BLaER1 (cell line): ENCODE results near the gene ZNRF2.
"Not testable (repeated sequence)": the region's sequence is repeated elsewhere in the genome, so short reads cannot be mapped to it uniquely, and the experiment has no call there.

Source experiments
- H3K27ac ChIP-seq: shearing (Covaris generic); formaldehyde crosslinking; 2 replicates; pipeline ENCODE4 v1.8.1; 2022
- H3K27me3 ChIP-seq: shearing (Covaris generic); formaldehyde crosslinking; 2 replicates; pipeline ENCODE4 v1.8.1; 2022
- H3K36me3 ChIP-seq: shearing (Covaris generic); formaldehyde crosslinking; 2 replicates; pipeline ENCODE4 v1.8.1; 2022
- H3K4me1 ChIP-seq: shearing (Covaris generic); formaldehyde crosslinking; 2 replicates; pipeline ENCODE4 v1.8.1; 2022
- H3K4me2 ChIP-seq: shearing (Covaris generic); formaldehyde crosslinking; 2 replicates; pipeline ENCODE4 v1.8.1; 2022
- H3K4me3 ChIP-seq: shearing (Covaris generic); formaldehyde crosslinking; 2 replicates; pipeline ENCODE4 v1.8.1; 2022
- H3K9ac ChIP-seq: shearing (Covaris generic); formaldehyde crosslinking; 2 replicates; pipeline ENCODE4 v1.8.1; 2022
- H3K9me3 ChIP-seq: shearing (Covaris generic); formaldehyde crosslinking; 2 replicates; pipeline ENCODE4 v1.8.1; 2022
- H4K20me1 ChIP-seq: shearing (Covaris generic); formaldehyde crosslinking; 2 replicates; pipeline ENCODE4 v1.8.1; 2022
- Cebpa-rat ChIP-seq: shearing (Covaris generic); IDR thresholded peaks from 2 replicates; pipeline ENCODE4 v1.8.1; 2022

Gene ZNRF2

GRCh38 chr7:30365621-30366020 is 81.2 kb downstream of the ZNRF2 start:
- H3K4me2 ChIP-seq, result no peak overlapping the region
- H3K4me3 ChIP-seq, result no peak overlapping the region
- H3K9ac ChIP-seq, result no peak overlapping the region
- peaks cover 8% of the 10 kb centered on the region for H3K4me1 ChIP-seq
- TF ChIP-seq Cebpa-rat, result no peak
- H3K9me3 ChIP-seq, result no peaks in the 10 kb centered on the region
- peaks cover 11% of the 10 kb centered on the region; the same call in 1 of the 2 replicates for H3K36me3 ChIP-seq
- no peaks in the 10 kb centered on the region for H3K27me3 ChIP-seq
- H4K20me1 ChIP-seq, result peaks cover 34% of the 10 kb centered on the region; the same call in 1 of the 2 replicates
- H3K27ac ChIP-seq, result no peak overlapping the region

GRCh38 chr7:30366606-30367005 is 82.2 kb downstream of the ZNRF2 start:
- TF ChIP-seq Cebpa-rat, result no peak
- Histone ChIP-seq H3K9ac (no peak overlapping the region), H3K4me2 (no peak overlapping the region), H3K4me1 (peaks cover 8% of the 10 kb centered on the region), H3K27me3 (no peaks in the 10 kb centered on the region), H4K20me1 (peaks cover 34% of the 10 kb centered on the region; the same call in 1 of the 2 replicates), H3K9me3 (no peaks in the 10 kb centered on the region), H3K4me3 (no peak overlapping the region), H3K27ac (no peak overlapping the region), H3K36me3 (peaks cover 16% of the 10 kb centered on the region)

- Histone ChIP-seq H3K9me3 (no peaks in the 10 kb centered on the region), H3K4me3 (no peak overlapping the region), H3K27ac (no peak overlapping the region), H4K20me1 (peaks cover 32% of the 10 kb centered on the region; the same call in 1 of the 2 replicates), H3K4me2 (no peak overlapping the region), H3K4me1 (peaks cover 4% of the 10 kb centered on the region), H3K36me3 (peaks cover 21% of the 10 kb centered on the region), H3K9ac (no peak overlapping the region), H3K27me3 (no peaks in the 10 kb centered on the region)
- no peak for TF ChIP-seq Cebpa-rat
Measured at GRCh38 chr7:30367561-30367960, 83.2 kb downstream of the ZNRF2 start.

- H3K4me2 ChIP-seq, result no peak overlapping the region
- TF ChIP-seq Cebpa-rat, result no peak
- no peaks in the 10 kb centered on the region for H3K4me1 ChIP-seq
- H3K9ac ChIP-seq, result no peak overlapping the region
- no peak overlapping the region for H3K27ac ChIP-seq
- no peaks in the 10 kb centered on the region for H3K27me3 ChIP-seq
- H3K9me3 ChIP-seq, result no peaks in the 10 kb centered on the region
- H3K36me3 ChIP-seq, result peaks cover 18% of the 10 kb centered on the region
- H4K20me1 ChIP-seq, result peaks cover 12% of the 10 kb centered on the region; the same call in 1 of the 2 replicates
- no peak overlapping the region for H3K4me3 ChIP-seq
Measured at GRCh38 chr7:30369879-30370278, 85.5 kb downstream of the ZNRF2 start.

- Histone ChIP-seq H3K27ac (no peak overlapping the region), H3K9ac (no peak overlapping the region), H3K4me3 (no peak overlapping the region), H3K4me1 (no peaks in the 10 kb centered on the region), H3K27me3 (no peaks in the 10 kb centered on the region), H3K36me3 (peaks cover 13% of the 10 kb centered on the region), H3K4me2 (no peak overlapping the region), H4K20me1 (no peaks in the 10 kb centered on the region), H3K9me3 (no peaks in the 10 kb centered on the region)
- no peak for TF ChIP-seq Cebpa-rat
Measured at GRCh38 chr7:30371321-30371720, 86.9 kb downstream of the ZNRF2 start.

GRCh38 chr7:30378275-30378674 is 93.9 kb downstream of the ZNRF2 start:
- Histone ChIP-seq H3K4me2 (no peak overlapping the region), H4K20me1 (no peaks in the 10 kb centered on the region), H3K9me3 (peaks cover 26% of the 10 kb centered on the region), H3K27me3 (no peaks in the 10 kb centered on the region), H3K36me3 (0 out of 2 replicates have a peak, but pooled peaks cover 4% of the 10 kb centered on the region), H3K27ac (no peak overlapping the region), H3K4me3 (no peak overlapping the region), H3K9ac (no peak overlapping the region), H3K4me1 (no peaks in the 10 kb centered on the region)
- no peak for TF ChIP-seq Cebpa-rat

- H3K4me1 ChIP-seq, result no peaks in the 10 kb centered on the region
- H4K20me1 ChIP-seq, result no peaks in the 10 kb centered on the region
- H3K4me3 ChIP-seq, result no peak overlapping the region
- no peak for TF ChIP-seq Cebpa-rat
- H3K4me2 ChIP-seq, result no peak overlapping the region
- H3K9ac ChIP-seq, result no peak overlapping the region
- H3K36me3 ChIP-seq, result 0 out of 2 replicates have a peak, but pooled peaks cover 4% of the 10 kb centered on the region
- H3K27ac ChIP-seq, result no peak overlapping the region
- no peaks in the 10 kb centered on the region for H3K27me3 ChIP-seq
- peaks cover 30% of the 10 kb centered on the region for H3K9me3 ChIP-seq
Measured at GRCh38 chr7:30379131-30379530, 94.7 kb downstream of the ZNRF2 start.

- Histone ChIP-seq H3K4me2 (no peak overlapping the region), H3K27ac (no peak overlapping the region), H3K9me3 (peaks cover 30% of the 10 kb centered on the region), H3K4me1 (no peaks in the 10 kb centered on the region), H4K20me1 (no peaks in the 10 kb centered on the region), H3K9ac (no peak overlapping the region), H3K27me3 (no peaks in the 10 kb centered on the region), H3K4me3 (no peak overlapping the region), H3K36me3 (0 out of 2 replicates have a peak, but pooled peaks cover 4% of the 10 kb centered on the region)
- no peak for TF ChIP-seq Cebpa-rat
Measured at GRCh38 chr7:30379741-30380140, 95.3 kb downstream of the ZNRF2 start.

- no peak for TF ChIP-seq Cebpa-rat
- H3K4me1 ChIP-seq, result no peaks in the 10 kb centered on the region
Measured at GRCh38 chr7:30380294-30380693, 95.9 kb downstream of the ZNRF2 start.

GRCh38 chr7:30380824-30381223 is 96.4 kb downstream of the ZNRF2 start:
- not testable (repeated sequence) for H3K4me1 ChIP-seq, H4K20me1 ChIP-seq, H3K4me3 ChIP-seq, H3K27ac ChIP-seq, H3K27me3 ChIP-seq, H3K9ac ChIP-seq, H3K36me3 ChIP-seq, H3K4me2 ChIP-seq
- peaks cover 30% of the 10 kb centered on the region for H3K9me3 ChIP-seq

More at GRCh38 chr7:30380294-30380693, 95.9 kb downstream of the ZNRF2 start:
- H3K9ac ChIP-seq, result no peak overlapping the region
- H3K36me3 ChIP-seq, result 0 out of 2 replicates have a peak, but pooled peaks cover 4% of the 10 kb centered on the region
- no peaks in the 10 kb centered on the region for H4K20me1 ChIP-seq
- peaks cover 30% of the 10 kb centered on the region for H3K9me3 ChIP-seq
- H3K27ac ChIP-seq, result no peak overlapping the region
- no peak overlapping the region for H3K4me2 ChIP-seq
- H3K4me3 ChIP-seq, result no peak overlapping the region
- H3K27me3 ChIP-seq, result no peaks in the 10 kb centered on the region

- Histone ChIP-seq H3K9ac (no peak overlapping the region), H3K27ac (no peak overlapping the region), H3K4me3 (no peak overlapping the region), H3K27me3 (no peaks in the 10 kb centered on the region), H4K20me1 (no peaks in the 10 kb centered on the region), H3K36me3 (0 out of 2 replicates have a peak, but pooled peaks cover 4% of the 10 kb centered on the region), H3K4me2 (no peak overlapping the region), H3K9me3 (peaks cover 30% of the 10 kb centered on the region), H3K4me1 (no peaks in the 10 kb centered on the region)
- no peak for TF ChIP-seq Cebpa-rat
Measured at GRCh38 chr7:30382607-30383006, 98.2 kb downstream of the ZNRF2 start.
